ENCODE measurements around the gene WWOX.

WWOX gene

GRCh38 chr16:78386557-78387324 is 287.3 kb downstream of the WWOX start:
- no peak overlapping the region for H3K4me3 ChIP-seq (ENCODE audit: low read depth, low read length)
- TF ChIP-seq CTCF (IDR thresholded peaks at IDR 0.05; ENCODE audit: insufficient read depth, low read depth, low read length, missing control alignments): no peak
- DNase-seq (ENCODE audit: low read depth): no peak

- no peak for TF ChIP-seq CTCF (IDR thresholded peaks at IDR 0.05; ENCODE audit: insufficient read depth, low read depth, low read length, missing control alignments)
- DNase-seq (ENCODE audit: low read depth): no peak
- no peak overlapping the region for H3K4me3 ChIP-seq (ENCODE audit: low read depth, low read length)
Measured at GRCh38 chr16:78389009-78389498, 289.6 kb downstream of the WWOX start.

GRCh38 chr16:78390092-78390491 is 290.6 kb downstream of the WWOX start:
- H3K4me3 ChIP-seq (ENCODE audit: low read depth, low read length): no peak overlapping the region
- no peak for DNase-seq (ENCODE audit: low read depth)
- TF ChIP-seq CTCF (IDR thresholded peaks at IDR 0.05; ENCODE audit: insufficient read depth, low read depth, low read length, missing control alignments): no peak

- no peak for TF ChIP-seq CTCF (IDR thresholded peaks at IDR 0.05; ENCODE audit: insufficient read depth, low read depth, low read length, missing control alignments)
- no peak for DNase-seq (ENCODE audit: low read depth)
- H3K4me3 ChIP-seq (ENCODE audit: low read depth, low read length): no peak overlapping the region
Measured at GRCh38 chr16:78390508-78391324, 291.3 kb downstream of the WWOX start.

GRCh38 chr16:78392585-78393195 is 293.2 kb downstream of the WWOX start:
- TF ChIP-seq CTCF (IDR thresholded peaks at IDR 0.05; ENCODE audit: insufficient read depth, low read depth, low read length, missing control alignments): no peak
- no peak overlapping the region for H3K4me3 ChIP-seq (ENCODE audit: low read depth, low read length)
- DNase-seq (ENCODE audit: low read depth): no peak

- no peak overlapping the region for H3K4me3 ChIP-seq (ENCODE audit: low read depth, low read length)
- TF ChIP-seq CTCF (IDR thresholded peaks at IDR 0.05; ENCODE audit: insufficient read depth, low read depth, low read length, missing control alignments): no peak
- DNase-seq (ENCODE audit: low read depth): no peak
Measured at GRCh38 chr16:78395035-78395434, 295.6 kb downstream of the WWOX start.
